ENCODE results near the gene HPSE2.

HPSE2 gene

DNA sequence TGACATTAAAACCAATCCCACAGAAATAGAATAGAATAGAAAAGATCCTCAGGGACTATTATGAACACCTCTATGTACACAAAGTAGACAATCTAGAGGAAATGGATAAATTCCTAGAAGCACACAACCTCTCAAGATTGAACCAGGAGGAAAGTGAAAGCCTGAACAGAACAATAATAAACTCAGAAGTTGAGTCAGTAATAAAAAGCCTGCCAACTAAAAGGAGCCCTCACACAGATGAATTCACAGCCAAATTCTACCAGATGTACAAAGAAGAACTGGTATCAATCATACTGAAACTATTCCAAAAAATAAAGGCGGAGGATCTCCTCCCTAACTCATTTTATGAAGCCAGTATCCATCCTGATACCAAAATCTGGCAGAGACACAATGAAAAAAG is 568.6 kb downstream of the HPSE2 start:
- DNase-seq, result no peak

- no peak for DNase-seq
Measured at GRCh38 chr10:98666276-98666675, 569.4 kb downstream of the HPSE2 start.

- no peak for DNase-seq
Measured at GRCh38 chr10:98664329-98665042, 571.2 kb downstream of the HPSE2 start.

GRCh38 chr10:98659951-98660350 is 575.7 kb downstream of the HPSE2 start:
- DNase-seq, result no peak

GRCh38 chr10:98655492-98655891 is 580.2 kb downstream of the HPSE2 start:
- DNase-seq, result no peak

GRCh38 chr10:98649170-98649569 is 586.5 kb downstream of the HPSE2 start:
- DNase-seq, result no peak

DNA sequence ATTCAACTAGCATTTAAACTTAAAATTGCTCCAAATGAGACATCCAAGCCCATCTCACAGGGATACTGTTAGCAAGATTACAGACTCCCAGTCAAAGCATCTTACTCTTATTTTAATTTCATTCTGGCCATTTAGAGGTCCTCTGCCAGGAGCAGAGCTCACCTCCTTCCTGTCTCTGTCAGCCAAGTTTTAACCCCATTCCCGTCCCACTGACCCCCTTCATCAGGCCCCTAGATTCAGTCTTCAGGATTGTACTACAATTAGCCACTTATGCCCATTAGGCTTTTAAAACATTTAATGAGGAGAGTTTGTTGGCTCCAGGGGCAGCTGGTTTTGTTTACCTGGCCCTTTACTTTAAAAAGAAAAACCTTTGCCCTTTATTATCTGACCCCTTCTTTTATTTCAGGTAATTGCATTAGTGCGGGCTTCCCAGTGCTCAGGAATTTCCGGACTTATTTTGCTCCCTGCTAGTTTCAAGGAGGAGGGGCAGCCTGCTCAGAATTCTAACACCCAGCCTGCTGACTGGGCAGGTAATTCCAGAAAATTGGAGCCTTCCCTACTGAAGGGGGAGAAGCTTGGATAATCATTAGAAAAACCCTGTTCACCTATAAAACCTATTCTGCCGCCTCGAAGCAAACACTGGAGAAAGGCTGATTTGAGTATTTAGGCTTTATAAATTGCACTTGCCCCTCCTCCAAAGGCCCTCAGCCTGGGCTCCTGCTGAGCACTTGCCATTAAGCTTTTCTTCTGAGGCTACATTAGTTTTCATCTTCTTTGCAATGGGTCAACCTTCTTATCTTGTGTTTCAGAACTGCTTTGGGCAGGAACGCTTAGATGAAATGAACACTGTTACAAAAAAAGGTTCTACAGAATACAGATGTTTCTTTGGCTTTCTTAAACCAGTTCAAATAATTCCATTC is 588.4 kb downstream of the HPSE2 start:
- DNase-seq, result no peak

- no peak for DNase-seq
Measured at GRCh38 chr10:98644466-98644865, 591.2 kb downstream of the HPSE2 start.

DNA sequence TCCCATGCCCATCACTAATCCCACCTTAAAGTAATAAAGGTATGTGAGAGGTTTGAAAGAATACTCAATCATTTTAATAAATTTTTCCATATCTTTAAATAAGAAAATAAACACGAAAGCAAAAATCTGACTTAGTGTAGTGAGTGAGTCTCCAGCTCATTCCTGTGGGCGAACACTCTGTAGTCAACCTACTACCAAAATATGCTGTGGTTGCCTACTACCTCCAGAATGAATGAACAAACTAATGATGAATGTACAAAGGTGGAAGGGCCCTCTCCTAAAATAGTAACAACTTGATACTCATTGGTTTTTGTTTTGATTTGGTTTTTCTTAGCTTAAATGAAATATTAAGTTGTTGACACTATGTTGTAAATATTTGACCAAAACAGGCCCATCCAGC is 593.4 kb downstream of the HPSE2 start:
- no peak for DNase-seq

DNA sequence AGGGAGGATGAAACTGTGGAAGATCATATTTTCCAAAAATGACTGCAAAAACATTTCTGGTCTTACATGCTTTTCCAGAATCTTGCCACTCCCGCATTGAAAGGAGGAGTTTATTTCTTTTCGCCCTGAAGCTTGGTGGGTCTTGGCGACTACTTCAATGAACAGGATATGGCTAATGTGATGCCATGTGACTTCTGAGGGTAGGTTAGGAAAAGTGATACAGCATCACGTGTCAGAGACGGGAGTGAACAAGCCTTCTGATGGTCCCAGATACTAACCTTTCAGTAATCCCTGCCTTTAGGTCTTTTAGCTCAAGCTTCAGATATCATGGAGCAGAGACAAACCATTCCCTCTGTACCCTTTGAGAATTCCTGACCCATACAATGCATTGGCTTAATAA is 596.7 kb downstream of the HPSE2 start:
- DNase-seq, result no peak

DNA sequence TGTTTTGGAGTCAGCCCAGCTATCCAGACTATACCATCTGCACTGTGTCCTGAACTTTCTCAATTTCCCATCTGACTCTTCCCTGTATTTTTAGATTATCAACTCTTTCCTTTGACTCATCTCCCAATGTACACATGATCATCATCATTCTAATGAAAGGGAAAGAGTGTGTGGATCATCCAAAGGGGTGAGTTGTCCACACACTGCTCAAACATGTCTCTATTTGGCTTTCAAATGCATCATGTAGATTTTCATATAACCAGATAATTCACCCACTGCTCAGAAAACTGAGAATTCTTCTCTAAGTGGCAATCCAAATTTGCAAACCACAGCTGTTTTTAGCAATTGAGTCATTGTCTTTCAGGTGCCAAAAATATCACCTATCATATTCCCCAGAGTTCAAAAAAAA is 598.7 kb downstream of the HPSE2 start:
- no peak for DNase-seq

GRCh38 chr10:98632456-98633150 is 603.0 kb downstream of the HPSE2 start:
- no peak for DNase-seq

GRCh38 chr10:98628206-98628605 is 607.4 kb downstream of the HPSE2 start:
- DNase-seq, result no peak

- no peak for DNase-seq
Measured at GRCh38 chr10:98627711-98628110, 607.9 kb downstream of the HPSE2 start.

DNA sequence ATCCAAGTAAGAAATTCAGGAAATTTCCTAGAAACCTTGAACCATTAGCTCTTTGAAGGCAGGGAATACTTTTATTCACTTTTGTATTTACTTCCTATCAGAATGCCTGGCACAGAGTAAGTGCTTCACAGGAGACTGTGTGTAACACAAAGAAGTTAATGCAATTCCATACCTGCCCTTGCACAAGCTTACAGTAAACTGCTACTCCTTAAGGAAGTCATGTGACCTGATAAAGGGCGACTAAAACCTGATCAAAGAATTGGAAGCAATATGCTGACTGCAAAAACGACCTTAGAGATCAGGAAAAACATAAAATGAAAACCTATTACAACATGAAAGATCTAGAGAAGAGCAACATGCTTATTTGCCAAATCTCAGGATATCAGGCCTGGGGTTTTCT is 610.7 kb downstream of the HPSE2 start:
- DNase-seq, result no peak

- no peak for DNase-seq
Measured at GRCh38 chr10:98623176-98623575, 612.5 kb downstream of the HPSE2 start.

- no peak for DNase-seq
Measured at GRCh38 chr10:98621630-98622029, 614.0 kb downstream of the HPSE2 start.

GRCh38 chr10:98620503-98620902 is 615.1 kb downstream of the HPSE2 start:
- no peak for DNase-seq

DNA sequence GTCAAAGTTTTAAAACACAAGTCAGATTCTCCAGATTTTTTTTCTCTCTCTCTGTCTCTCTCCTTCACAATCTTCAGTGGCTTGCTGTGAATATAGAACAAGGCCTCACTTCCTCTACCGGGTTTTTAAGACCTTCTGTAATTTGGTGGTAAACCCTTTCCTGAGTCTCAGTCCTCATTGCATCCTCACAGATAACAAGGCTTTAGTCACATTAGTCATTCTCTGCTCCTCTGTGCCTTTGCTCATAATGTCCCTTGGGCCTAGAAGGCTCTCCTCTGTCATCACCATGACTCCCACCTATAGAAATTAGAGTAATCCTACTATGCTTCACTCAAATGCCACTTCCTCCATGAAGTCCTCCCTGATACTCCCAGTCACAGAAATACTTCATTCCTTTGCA is 616.2 kb downstream of the HPSE2 start:
- no peak for DNase-seq

DNA sequence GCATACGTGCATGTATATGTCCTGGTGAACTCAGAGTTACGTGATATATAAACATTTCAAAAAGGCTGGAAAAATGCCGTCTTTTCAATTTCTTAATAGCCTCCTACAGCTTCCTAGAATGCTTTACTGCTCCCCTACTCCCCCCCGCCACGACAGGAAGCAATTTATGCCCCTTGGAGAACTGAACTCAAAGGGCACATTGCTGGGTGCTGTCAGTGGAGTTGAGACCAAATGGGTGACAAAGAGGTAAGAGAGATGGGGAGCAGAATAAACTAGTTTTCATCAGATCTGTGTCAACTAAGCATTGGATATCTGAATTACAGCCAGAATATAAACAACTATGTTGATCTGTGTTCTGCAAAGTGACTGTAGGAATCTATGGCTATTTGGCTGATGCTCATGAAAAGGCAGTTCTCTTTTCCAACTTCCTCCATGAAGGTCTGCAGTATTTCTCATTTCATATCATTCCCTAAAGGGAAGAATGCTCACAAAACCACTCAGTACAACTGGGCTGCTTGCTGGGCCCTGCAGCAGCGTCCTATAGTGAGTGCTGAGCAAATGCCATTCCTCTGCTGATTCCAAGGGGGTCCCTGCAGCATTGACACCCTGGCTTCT is 617.6 kb downstream of the HPSE2 start:
- DNase-seq, result no peak

- no peak for DNase-seq
Measured at GRCh38 chr10:98613446-98613845, 622.2 kb downstream of the HPSE2 start.

DNA sequence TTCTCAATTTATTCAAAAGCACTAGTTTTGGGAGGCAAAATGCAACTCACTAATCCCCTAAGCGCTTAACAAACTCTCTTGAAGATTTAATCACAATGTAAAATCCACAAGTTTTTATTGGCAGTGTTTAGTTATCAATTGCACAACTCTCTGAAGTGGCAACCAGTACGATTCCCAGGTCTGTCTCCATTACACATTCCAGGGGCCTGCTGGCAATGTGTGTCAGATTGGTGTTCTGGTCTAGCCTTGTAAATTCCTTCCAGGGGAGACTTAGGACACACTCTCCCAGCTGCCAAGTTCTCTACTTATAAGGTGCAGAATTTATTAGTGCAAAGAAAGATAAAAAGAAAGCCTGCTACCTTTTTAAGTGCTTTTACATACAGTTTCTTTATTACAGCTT is 624.2 kb downstream of the HPSE2 start:
- no peak for DNase-seq

GRCh38 chr10:98610836-98611235 is 624.8 kb downstream of the HPSE2 start:
- DNase-seq, result no peak

Measured in activated naive CD4-positive, alpha-beta T cell treated with anti-CD3 and anti-CD28 coated beads, Interleukin-2, amount 50 U/mL, for 16 hours (primary cell).